H1 (cell line): Measurements from ENCODE around the gene EML1. TPM values are rescaled to one million over a fixed set of nuclear protein-coding genes. Genes with fewer than 3 reads are reported as not detected.

Source experiments
- CTCF ChIA-PET: fragments of 300-600 bp; sonication (Branson Sonifier 250); formaldehyde crosslinking; loops from one replicate; lab custom pipeline; 2021; ENCODE audit not compliant: partially characterized antibody; lab: Charles Lee
- POLR2A ChIA-PET: fragments of 300-600 bp; sonication (Branson Sonifier 250); formaldehyde crosslinking; loops from one replicate; lab custom pipeline; 2021; ENCODE audit warnings: inconsistent platforms; ENCODE audit not compliant: partially characterized antibody; lab: Charles Lee
- DNase-seq, 2 experiments: peaks; one replicate each; pipeline versions ENCODE4 v3.0.0 to v3.0.0-alpha.2; 2010 to 2022; ENCODE audit warnings: low spot score in 2 of 2, low read depth in 1 of 2, mixed read lengths in 1 of 2
- FAIRE-seq: peaks from 2 replicates; lab custom pipeline; 2011; peaks lifted over from hg19 to GRCh38; lab: Jason Lieb, UNC
- H2AFZ ChIP-seq: 2 replicates; pipeline ENCODE4 v1.8.1; 2012; ENCODE audit warnings: low read length, inconsistent platforms
- H2AK5ac ChIP-seq: 2 replicates; pipeline ENCODE4 v1.6.1; 2013; ENCODE audit warnings: low read depth, low read length
- H2BK120ac ChIP-seq: replicated peaks from 2 replicates; pipeline ENCODE3; 2013; ENCODE audit warnings: low read depth, low read length, inconsistent platforms
- H2BK12ac ChIP-seq: 2 replicates; pipeline ENCODE4 v1.6.1; 2013; ENCODE audit warnings: low read depth, low read length
- H2BK15ac ChIP-seq: 2 replicates; pipeline ENCODE4 v1.6.1; 2013; ENCODE audit warnings: low read length
- H2BK20ac ChIP-seq: 2 replicates; pipeline ENCODE4 v1.6.1; 2013; ENCODE audit warnings: low read length
- H2BK5ac ChIP-seq: 2 replicates; pipeline ENCODE4 v1.6.1; 2013; ENCODE audit warnings: low read depth, low read length
- H3K14ac ChIP-seq: 2 replicates; pipeline ENCODE4 v1.6.1; 2013; ENCODE audit warnings: inconsistent platforms; ENCODE audit not compliant: insufficient read length
- H3K18ac ChIP-seq: 2 replicates; pipeline ENCODE4 v1.6.1; 2013; ENCODE audit warnings: low read length; ENCODE audit errors: extremely low read depth
- H3K23ac ChIP-seq: 2 replicates; pipeline ENCODE4 v1.6.1; 2013; ENCODE audit warnings: inconsistent platforms; ENCODE audit not compliant: insufficient read length
- H3K23me2 ChIP-seq: 2 replicates; pipeline ENCODE4 v1.6.1; 2013; ENCODE audit warnings: low read depth, low read length
- H3K27ac ChIP-seq: 2 replicates; pipeline ENCODE4 v1.6.1; 2011; ENCODE audit warnings: low read depth, low read length, inconsistent platforms
- H3K27me3 ChIP-seq, 4 experiments: replicated peaks in 1 of 4; 1 replicate in 1 of 4; 2 replicates in 3 of 4; pipeline versions ENCODE4 v1.6.1 to v1.8.1; 2011 to 2013; ENCODE audit warnings: low read length in 3 of 4, mild to moderate bottlenecking in 3 of 4, inconsistent platforms in 2 of 4, mixed read lengths in 2 of 4, moderate library complexity in 1 of 4; ENCODE audit not compliant: control insufficient read depth in 3 of 4, insufficient read depth in 3 of 4; ENCODE audit errors: extremely low read depth in 1 of 4
- H3K36me3 ChIP-seq, 4 experiments: 2 replicates each; pipeline versions ENCODE4 v1.6.1 to v1.8.1; 2011 to 2013; ENCODE audit warnings: mild to moderate bottlenecking in 4 of 4, low read length in 3 of 4, moderate library complexity in 2 of 4, control low read depth in 1 of 4, inconsistent platforms in 1 of 4; ENCODE audit not compliant: insufficient read depth in 4 of 4, control insufficient read depth in 2 of 4
- H3K4ac ChIP-seq: replicated peaks from 2 replicates; pipeline ENCODE3; 2013; ENCODE audit warnings: low read length, low read depth, mixed read lengths, inconsistent platforms; ENCODE audit not compliant: insufficient read length
- H3K4me1 ChIP-seq, 4 experiments: replicated peaks in 1 of 4; 1 replicate in 1 of 4; 2 replicates in 3 of 4; pipeline versions ENCODE4 v1.6.1 to v1.8.1; 2011 to 2013; ENCODE audit warnings: low read length in 3 of 4, inconsistent platforms in 2 of 4, mixed read lengths in 1 of 4; ENCODE audit not compliant: insufficient read depth in 4 of 4, control insufficient read depth in 3 of 4
- H3K4me2 ChIP-seq, 2 experiments: 2 replicates each; pipeline versions ENCODE4 v1.6.1 to v1.8.1; 2011 to 2013; ENCODE audit warnings: low read depth in 2 of 2, low read length in 2 of 2, control low read depth in 1 of 2, inconsistent platforms in 1 of 2, mild to moderate bottlenecking in 1 of 2; ENCODE audit not compliant: insufficient read depth in 1 of 2
- H3K4me3 ChIP-seq, 4 experiments: fragments of 200-600, 300-600 bp in 1 of 4; sonication (generic), shearing (Covaris generic), sonication (Bioruptor Twin) in 1 of 4; 2 replicates each; pipeline versions ENCODE4 v1.5.1 to v1.8.1; 2011 to 2016; ENCODE audit warnings: low read length in 4 of 4, low read depth in 3 of 4, control low read depth in 2 of 4, inconsistent platforms in 2 of 4, mild to moderate bottlenecking in 2 of 4, mixed read lengths in 1 of 4, moderate library complexity in 1 of 4; ENCODE audit not compliant: insufficient read depth in 2 of 4; ENCODE audit errors: extremely low read depth in 1 of 4
- H3K56ac ChIP-seq: replicated peaks from 2 replicates; pipeline ENCODE3; 2013; ENCODE audit warnings: low read depth, mild to moderate bottlenecking, mixed read lengths, low read length, inconsistent platforms; ENCODE audit not compliant: insufficient read length
- H3K79me1 ChIP-seq: 2 replicates; pipeline ENCODE4 v1.6.1; 2013; ENCODE audit warnings: low read depth, low read length, control low read depth
- H3K79me2 ChIP-seq, 2 experiments: 2 replicates each; pipeline versions ENCODE4 v1.6.1 to v1.8.1; 2012 to 2013; ENCODE audit warnings: low read length in 2 of 2, mild to moderate bottlenecking in 2 of 2, inconsistent platforms in 1 of 2; ENCODE audit not compliant: insufficient read depth in 2 of 2, control insufficient read depth in 1 of 2
- H3K9ac ChIP-seq, 4 experiments: replicated peaks in 1 of 4; 1 replicate in 1 of 4; 2 replicates in 3 of 4; pipeline versions ENCODE4 v1.6.1 to v1.8.1; 2011 to 2013; ENCODE audit warnings: low read depth in 3 of 4, low read length in 3 of 4, control low read depth in 2 of 4, mild to moderate bottlenecking in 2 of 4, moderate library complexity in 2 of 4, inconsistent platforms in 1 of 4; ENCODE audit errors: extremely low read depth in 1 of 4
- H3K9me3 ChIP-seq, 2 experiments: 2 replicates each; pipeline versions ENCODE4 v1.6.1 to v1.8.1; 2012 to 2013; ENCODE audit warnings: mild to moderate bottlenecking in 2 of 2, moderate library complexity in 2 of 2, control low read depth in 1 of 2, inconsistent platforms in 1 of 2, low read depth in 1 of 2, low read length in 1 of 2, mixed read lengths in 1 of 2; ENCODE audit not compliant: insufficient read depth in 2 of 2
- H4K20me1 ChIP-seq, 2 experiments: replicated peaks in 1 of 2; 2 replicates each; pipeline versions ENCODE3 to v1.8.1; 2011 to 2013; ENCODE audit warnings: inconsistent platforms in 2 of 2, low read length in 2 of 2, mild to moderate bottlenecking in 1 of 2; ENCODE audit not compliant: insufficient read depth in 2 of 2, control insufficient read depth in 1 of 2
- H4K5ac ChIP-seq: 2 replicates; pipeline ENCODE4 v1.6.1; 2013; ENCODE audit warnings: low read length, low read depth, mixed read lengths, inconsistent platforms; ENCODE audit not compliant: insufficient read length
- H4K8ac ChIP-seq: 2 replicates; pipeline ENCODE4 v1.8.0; 2013; ENCODE audit warnings: mild to moderate bottlenecking, moderate library complexity, low read length, inconsistent platforms; ENCODE audit not compliant: insufficient read depth; ENCODE audit errors: extremely low read depth
- H4K91ac ChIP-seq: replicated peaks from 2 replicates; pipeline ENCODE3; 2013; ENCODE audit warnings: low read length, mixed read lengths, inconsistent platforms; ENCODE audit not compliant: insufficient read length
- BACH1 ChIP-seq: IDR thresholded peaks from 2 replicates; pipeline ENCODE4 v1.6.1; 2012; ENCODE audit warnings: low read length, improper control_type of control experiment
- CBX8 ChIP-seq: fragments of 300-800, 300-1000 bp; sonication (generic); IDR thresholded peaks from 2 replicates; pipeline ENCODE4 v1.7.1; 2016; ENCODE audit warnings: low read depth, low read length, borderline replicate concordance
- JUN ChIP-seq: IDR thresholded peaks from 2 replicates; pipeline ENCODE4 v1.6.1; 2011; ENCODE audit warnings: low read depth, mild to moderate bottlenecking, improper control_type of control experiment, low read length
- MAFK ChIP-seq: IDR thresholded peaks from 2 replicates; pipeline ENCODE4 v1.6.1; 2012; ENCODE audit warnings: low read depth, mild to moderate bottlenecking, improper control_type of control experiment, low read length
- SIX5 ChIP-seq: IDR thresholded peaks from 2 replicates; pipeline ENCODE4 v1.6.1; 2011; ENCODE audit warnings: mild to moderate bottlenecking, low read depth, low read length
- TAF7 ChIP-seq: optimal IDR thresholded peaks from 2 replicates; pipeline ENCODE3; 2011; ENCODE audit warnings: low read depth, mild to moderate bottlenecking, inconsistent platforms, low read length, moderate library complexity, borderline replicate concordance
- TBP ChIP-seq: IDR thresholded peaks from 2 replicates; pipeline ENCODE4 v1.6.1; 2011; ENCODE audit warnings: low read depth, low read length, improper control_type of control experiment
- WGBS, 2 experiments: shearing (Covaris generic) in 1 of 2; methylation state at CpG; one replicate each; pipeline versions ENCODE4 v1.1.6 to v1.1.7; 2013 to 2015; ENCODE audit warnings: low lambda C conversion rate in 2 of 2, mixed read lengths in 2 of 2, inconsistent platforms in 1 of 2, low coverage in 1 of 2, missing lambda C conversion rate in 1 of 2; ENCODE audit not compliant: insufficient replicate concordance in 2 of 2, insufficient coverage in 1 of 2, insufficient read length in 1 of 2; ENCODE audit errors: extremely low coverage in 1 of 2, missing lambda C conversion rate in 1 of 2; 5-methylcytosine and 5-hydroxymethylcytosine counted together
- polyA plus RNA-seq, 7 experiments: library from polyadenylated mRNA; depleted of rRNA in 3 of 7; stranded (reverse) in 5 of 7; unstranded in 2 of 7; fragments of >200 nt in 5 of 7; fragments of 200-250 nt in 2 of 7; gene quantifications; 1 replicate in 5 of 7; 2 replicates in 1 of 7; 4 replicates in 1 of 7; pipeline versions ENCODE4 v1.2.1 to v1.2.3, GENCODE V29; 2011 to 2013; ENCODE audit warnings: missing spikeins in 2 of 7, mixed read lengths in 2 of 7
- total RNA-seq: library from RNA; stranded (reverse); fragmentation: NEBNext Ultra II Directional; extraction: Animal tissue kit (Norgen Biotek cat#: 25700); gene quantifications from 2 replicates; pipeline ENCODE4 v1.2.1, GENCODE V29; 2021
- TF ChIP-seq, protein P1 (sequence below): IDR thresholded peaks from 2 replicates; pipeline ENCODE4 v1.6.1; 2012; ENCODE audit warnings: inconsistent platforms
- TF ChIP-seq, protein P2 (sequence below): IDR thresholded peaks from 2 replicates; pipeline ENCODE4 v1.6.1; 2012; ENCODE audit warnings: low read length, inconsistent platforms
- TF ChIP-seq, protein P3 (sequence below): IDR thresholded peaks from 2 replicates; pipeline ENCODE4 v1.6.1; 2011; ENCODE audit warnings: low read depth, mild to moderate bottlenecking, low read length; ENCODE audit not compliant: insufficient read depth

EML1 gene
- total and polyA plus RNA-seq, 2 of the 8 experiments (the other 6 are each of a cell fraction or from before 2014, with no cell fraction given): 11.1 to 24.7 TPM

DNA sequence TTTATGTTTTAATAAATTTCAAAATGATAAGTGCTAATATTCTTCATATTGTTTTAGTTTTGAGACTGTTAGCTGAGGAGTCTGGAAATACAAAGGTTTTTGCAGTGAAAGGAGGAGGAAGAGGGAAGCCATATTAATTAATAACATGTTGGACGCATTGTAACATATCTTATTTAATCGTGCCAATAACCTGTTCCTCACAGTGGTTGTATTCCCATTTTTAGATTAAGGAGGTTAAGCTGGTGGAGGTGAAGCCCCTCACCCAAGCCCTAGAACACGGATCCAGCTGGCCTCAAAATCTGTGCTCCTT is 92.4 kb downstream of the EML1 start:
- Histone ChIP-seq H3K27me3 (no peaks in the 10 kb centered on the region; a peak in 1 of 7 replicates), H4K5ac (no peak overlapping the region), H3K14ac (no peak overlapping the region), H3K56ac (no peak overlapping the region), H2BK12ac (no peak overlapping the region), H3K9me3 (no peaks in the 10 kb centered on the region), H3K79me2 (no peaks in the 10 kb centered on the region), H3K4me3 (no peak overlapping the region), H4K20me1 (peaks cover 0 to 2% of the 10 kb centered on the region in 2 experiments), H3K4ac (no peak overlapping the region), H2BK15ac (no peak overlapping the region), H3K4me2 (no peak overlapping the region), H3K27ac (no peak overlapping the region), H2AK5ac (no peak overlapping the region), H2BK5ac (no peak overlapping the region), H2BK20ac (no peak overlapping the region), H4K8ac (no peak overlapping the region), H4K91ac (no peak overlapping the region), H3K9ac (no peak overlapping the region), H2BK120ac (no peak overlapping the region)
- ChIA-PET CTCF (interaction anchor here (0.7 to 11.0 kb wide), 27 partner anchors 9 to 221 kb away, joined by 3 to 152 read pairs (median 4); partner anchors contain the start of gene CYP46A1), POLR2A (no interaction called here)
- whole genome bisulfite sequencing, 2 experiments: 91% methylated on average over 3 of the region's 3 CpGs; no CpG with 5 or more reads in 1 of the 2 experiments
- DNase-seq: no peak
- FAIRE-seq: no peak
- TF ChIP-seq MAFK (no peak), TBP (no peak), JUN (no peak), BACH1 (no peak), TAF7 (no peak), SIX5 (no peak), CBX8 (no peak)
- TF ChIP-seq, protein P1, sequence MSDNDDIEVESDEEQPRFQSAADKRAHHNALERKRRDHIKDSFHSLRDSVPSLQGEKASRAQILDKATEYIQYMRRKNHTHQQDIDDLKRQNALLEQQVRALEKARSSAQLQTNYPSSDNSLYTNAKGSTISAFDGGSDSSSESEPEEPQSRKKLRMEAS: no peak
- TF ChIP-seq, protein P2, sequence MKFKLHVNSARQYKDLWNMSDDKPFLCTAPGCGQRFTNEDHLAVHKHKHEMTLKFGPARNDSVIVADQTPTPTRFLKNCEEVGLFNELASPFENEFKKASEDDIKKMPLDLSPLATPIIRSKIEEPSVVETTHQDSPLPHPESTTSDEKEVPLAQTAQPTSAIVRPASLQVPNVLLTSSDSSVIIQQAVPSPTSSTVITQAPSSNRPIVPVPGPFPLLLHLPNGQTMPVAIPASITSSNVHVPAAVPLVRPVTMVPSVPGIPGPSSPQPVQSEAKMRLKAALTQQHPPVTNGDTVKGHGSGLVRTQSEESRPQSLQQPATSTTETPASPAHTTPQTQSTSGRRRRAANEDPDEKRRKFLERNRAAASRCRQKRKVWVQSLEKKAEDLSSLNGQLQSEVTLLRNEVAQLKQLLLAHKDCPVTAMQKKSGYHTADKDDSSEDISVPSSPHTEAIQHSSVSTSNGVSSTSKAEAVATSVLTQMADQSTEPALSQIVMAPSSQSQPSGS: no peak
- TF ChIP-seq, protein P3, sequence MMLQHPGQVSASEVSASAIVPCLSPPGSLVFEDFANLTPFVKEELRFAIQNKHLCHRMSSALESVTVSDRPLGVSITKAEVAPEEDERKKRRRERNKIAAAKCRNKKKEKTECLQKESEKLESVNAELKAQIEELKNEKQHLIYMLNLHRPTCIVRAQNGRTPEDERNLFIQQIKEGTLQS: no peak
- TF ChIP-seq, all 59 proteins: peak for 0
- H3K18ac ChIP-seq: no peak overlapping the region
- no peaks in the 10 kb centered on the region for H3K36me3 ChIP-seq
- H3K23me2 ChIP-seq: no peaks in the 10 kb centered on the region
- no peak overlapping the region for H3K23ac ChIP-seq
- no peaks in the 10 kb centered on the region for H3K79me1 ChIP-seq
- no peak overlapping the region for H2AFZ ChIP-seq
- H3K4me1 ChIP-seq: peaks cover 8 to 36% (median 28%) of the 10 kb centered on the region in 4 experiments
